HL-60/S4 treated with retinoic acid at 250 ng/mL for 4 days and 3 days (cell line): ENCODE measurements around the gene ELL2.

Experiments
- in situ Hi-C: fragments of 300-500 bp; cut with MboI; formaldehyde crosslinking; loops from 2 replicates; pipeline ENCODE4 v1.7.0; 2022; ENCODE audit warnings: low sequenced_read_pairs

ELL2 gene

GRCh38 chr5:95983509-95983908 lies 21.9 kb upstream of the ELL2 start:
- in situ Hi-C loops, result no loop called here

GRCh38 chr5:95983080-95983479 lies 21.4 kb upstream of the ELL2 start:
- in situ Hi-C loops, result no loop called here

- in situ Hi-C loops, result no loop called here
Measured at GRCh38 chr5:95976606-95977005, 15.0 kb upstream of the ELL2 start.

- in situ Hi-C loops, result no loop called here
Measured at GRCh38 chr5:95975703-95976102, 14.1 kb upstream of the ELL2 start.

- in situ Hi-C loops, result no loop called here
Measured at GRCh38 chr5:95973793-95974325, 12.2 kb upstream of the ELL2 start.

- in situ Hi-C loops, result no loop called here
Measured at GRCh38 chr5:95972196-95972595, 10.5 kb upstream of the ELL2 start.

- in situ Hi-C loops, result no loop called here
Measured at GRCh38 chr5:95970359-95970704, 8.7 kb upstream of the ELL2 start.

GRCh38 chr5:95969651-95970358 lies 8.2 kb upstream of the ELL2 start:
- in situ Hi-C loops, result no loop called here

- in situ Hi-C loops, result no loop called here
Measured at GRCh38 chr5:95969055-95969454, 7.4 kb upstream of the ELL2 start.

- in situ Hi-C loops, result no loop called here
Measured at GRCh38 chr5:95967236-95967635, 5.6 kb upstream of the ELL2 start.

- in situ Hi-C loops, result no loop called here
Measured at GRCh38 chr5:95966005-95966404, 4.4 kb upstream of the ELL2 start.

- in situ Hi-C loops, result no loop called here
Measured at GRCh38 chr5:95963650-95964410, 2.2 kb upstream of the ELL2 start.

GRCh38 chr5:95962785-95963184 lies 1.1 kb upstream of the ELL2 start:
- in situ Hi-C loops, result no loop called here

GRCh38 chr5:95962475-95962773 lies 773 bp upstream of the ELL2 start:
- in situ Hi-C loops, result no loop called here

- in situ Hi-C loops, result no loop called here
Measured at GRCh38 chr5:95960667-95961616, 709 bp downstream of the ELL2 start.

GRCh38 chr5:95959888-95960666 lies 1.6 kb downstream of the ELL2 start:
- in situ Hi-C loops, result no loop called here

GRCh38 chr5:95959051-95959887 lies 2.4 kb downstream of the ELL2 start:
- in situ Hi-C loops, result no loop called here

GRCh38 chr5:95958310-95959014 lies 3.2 kb downstream of the ELL2 start:
- in situ Hi-C loops, result no loop called here

GRCh38 chr5:95957561-95958203 lies 4.0 kb downstream of the ELL2 start:
- in situ Hi-C loops, result no loop called here
